Gastroesophageal sphincter (tissue), 4 donors: Measurements from ENCODE around the gene IFT52. TPM values are rescaled to one million over a fixed set of nuclear protein-coding genes. Genes with fewer than 3 reads are reported as not detected.

Source experiments
- ATAC-seq: fragments of 150-250 bp; one replicate; pipeline ENCODE4 v1.9.1; 2016; ENCODE audit warnings: mild to moderate bottlenecking, moderate library complexity
- H3K27ac ChIP-seq, 4 donors: fragments of 200-600 bp; sonication (generic) in 3 of 4; 1 replicate in 3 of 4; 2 replicates in 1 of 4; pipeline ENCODE4 v1.5.1; 2016 to 2019
- H3K27me3 ChIP-seq: fragments of 200-600 bp; sonication (generic); one replicate; pipeline ENCODE4 v1.5.1; 2019
- H3K36me3 ChIP-seq, 2 donors: fragments of 200-600 bp; sonication (generic); one replicate each; pipeline ENCODE4 v1.5.1; 2019; ENCODE audit warnings: control low read depth in 1 of 2
- H3K4me1 ChIP-seq, 3 donors: fragments of 200-600 bp; sonication (generic); 1 replicate in 2 of 3; 2 replicates in 1 of 3; pipeline ENCODE4 v1.5.1; 2016 to 2019; ENCODE audit warnings: control low read depth in 2 of 3
- H3K4me3 ChIP-seq, 2 donors: fragments of 200-600 bp; sonication (generic); one replicate each; pipeline ENCODE4 v1.5.1; 2019; ENCODE audit warnings: mild to moderate bottlenecking in 1 of 2, moderate library complexity in 1 of 2
- H3K9me3 ChIP-seq, 3 donors: fragments of 200-600 bp; sonication (generic); one replicate each; pipeline ENCODE4 v1.5.1; 2017 to 2019; ENCODE audit warnings: control low read depth in 2 of 3
- CTCF ChIP-seq, 4 experiments: fragments of 200-600 bp in 2 of 4; fragments of 450-650 bp in 2 of 4; sonication (generic) in 1 of 4; IDR thresholded peaks; one replicate each; pipeline ENCODE4 v1.5.1; 2017 to 2019; ENCODE audit warnings: antibody characterized with exemption in 4 of 4, mild to moderate bottlenecking in 2 of 4, moderate library complexity in 2 of 4
- EP300 ChIP-seq: sonication (generic); formaldehyde crosslinking; IDR thresholded peaks from one replicate; pipeline ENCODE4 v1.6.1; 2017; ENCODE audit warnings: antibody characterized with exemption, mild to moderate bottlenecking
- POLR2A ChIP-seq, 2 donors: fragments of 450-650 bp; IDR thresholded peaks; one replicate each; pipeline ENCODE4 v1.6.1; 2017; ENCODE audit warnings: antibody characterized with exemption in 2 of 2, mild to moderate bottlenecking in 2 of 2, moderate library complexity in 1 of 2
- POLR2AphosphoS5 ChIP-seq: sonication (generic); formaldehyde crosslinking; IDR thresholded peaks from one replicate; pipeline ENCODE4 v1.6.1; 2017; ENCODE audit warnings: antibody characterized with exemption
- WGBS, 2 donors: methylation state at CpG; one replicate each; pipeline ENCODE4 v1.1.5; 2018; ENCODE audit warnings: low coverage in 1 of 2; 5-methylcytosine and 5-hydroxymethylcytosine counted together
- total RNA-seq, 4 donors: library from RNA; depleted of rRNA; stranded (reverse); fragments of >200 nt; gene quantifications; one replicate each; pipeline ENCODE4 v1.1.0, GENCODE V29; 2016

Gene IFT52
- total RNA-seq, 4 donors from 2014 or later, result 13.6 to 22.1 (median 16.7) TPM

DNA sequence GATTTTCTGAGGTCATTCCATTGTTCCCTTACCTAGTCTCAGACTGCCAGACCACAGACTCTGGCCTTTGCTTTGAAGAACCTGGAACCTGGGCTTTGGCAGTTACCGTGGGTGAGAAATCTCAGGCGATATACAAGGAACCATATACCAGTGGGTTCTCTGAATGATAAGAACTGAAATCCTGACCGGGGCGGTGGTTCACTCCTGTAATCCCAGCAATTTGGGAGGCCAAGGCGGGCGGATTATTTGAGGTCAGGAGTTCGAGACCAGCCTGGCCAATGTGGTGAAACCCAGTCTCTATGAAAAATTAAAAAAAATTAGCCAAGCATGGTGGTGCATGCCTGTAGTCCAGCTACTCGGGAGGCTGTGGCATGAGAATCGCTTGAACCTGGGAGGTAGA is 46.2 kb upstream of the IFT52 start:
- Histone ChIP-seq H3K9me3 (peaks cover 0 to 9% (median 0%) of the 10 kb centered on the region in 3 donors), H3K27me3 (no peaks in the 10 kb centered on the region), H3K4me1 (no peaks in the 10 kb centered on the region), H3K36me3 (peaks cover 0 to 59% of the 10 kb centered on the region in 2 donors), H3K27ac (no peak overlapping the region), H3K4me3 (no peak overlapping the region)
- no peak for TF ChIP-seq POLR2AphosphoS5
- no peak for TF ChIP-seq CTCF (IDR thresholded peaks at IDR 0.05)
- no peak for TF ChIP-seq POLR2A (IDR thresholded peaks at IDR 0.05)
- no peak for TF ChIP-seq EP300
- 94 to 100% methylated on average over 2 to 4 of the region's 9 CpGs for WGBS, 2 donors
- ATAC-seq, result no peak

DNA sequence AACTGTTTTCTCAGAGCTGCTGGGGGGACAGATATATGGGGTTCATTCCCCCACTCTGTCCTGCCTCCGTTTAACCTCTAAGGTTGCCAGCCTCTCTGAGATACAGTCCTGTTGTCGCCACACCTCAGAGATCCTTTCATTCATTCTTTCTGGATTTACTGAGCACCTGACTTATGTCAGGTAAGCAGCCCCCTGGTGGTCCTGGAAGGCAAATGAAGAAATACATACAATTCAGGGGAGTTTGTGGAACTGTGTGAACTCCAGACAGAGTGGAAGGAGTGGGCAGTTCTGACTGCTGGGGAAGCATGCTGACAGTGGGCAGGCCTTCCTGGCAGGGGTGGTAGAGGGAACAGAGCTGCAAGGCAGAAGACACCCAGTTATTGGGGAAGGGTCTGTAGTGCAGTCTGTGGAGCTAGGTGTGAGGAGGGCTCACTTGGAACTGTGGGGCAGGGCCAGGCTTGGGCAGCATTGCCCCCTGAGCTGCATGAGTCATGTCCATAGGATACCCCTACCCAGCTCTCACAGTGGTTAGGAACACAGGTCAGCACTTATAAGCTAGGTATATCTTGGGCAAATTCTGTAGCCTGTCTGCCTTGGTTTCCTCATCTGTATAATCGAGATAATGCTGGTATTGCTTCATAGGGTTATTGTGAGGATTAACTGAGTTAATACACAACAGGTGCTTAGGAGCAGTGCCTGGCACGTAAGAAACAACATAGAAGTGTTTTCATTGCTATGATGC is 44.7 kb upstream of the IFT52 start:
- 77 to 80% methylated on average over 2 to 3 of the region's 4 CpGs for WGBS, 2 donors

DNA sequence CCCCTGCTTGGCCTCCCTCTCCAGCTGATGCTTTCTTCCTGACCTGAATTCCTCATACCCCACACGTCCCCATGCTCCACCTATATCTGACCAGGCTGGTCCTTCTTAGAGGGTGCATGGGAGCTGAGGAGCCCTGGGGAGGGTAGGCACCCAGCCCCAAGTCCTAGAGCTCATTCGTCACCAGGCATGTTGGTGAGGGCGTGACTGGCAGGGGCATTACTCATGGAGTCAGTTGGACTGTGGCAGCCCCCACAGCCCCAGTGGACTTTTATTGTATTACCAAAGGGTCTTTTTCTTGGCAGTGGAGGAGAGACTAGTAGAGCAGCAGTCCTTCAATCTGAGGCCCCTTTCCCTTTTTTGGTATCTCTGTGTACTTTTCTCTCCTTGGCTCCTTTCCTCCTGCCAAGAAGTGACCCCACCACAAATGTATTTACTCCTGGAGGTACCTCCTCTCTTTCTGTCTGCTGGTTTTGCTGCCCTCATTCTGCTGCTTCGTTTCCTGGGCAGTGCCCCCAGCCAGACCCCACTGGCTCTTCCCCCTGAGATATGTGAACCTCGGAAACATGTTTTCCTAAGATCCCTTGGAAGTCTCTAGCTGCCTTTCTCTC is 42.4 kb upstream of the IFT52 start:
- no peak for ATAC-seq
- WGBS, 2 donors, result 53% methylated on average over 2 to 5 of the region's 5 CpGs

More for the DNA sequence above, 44.7 kb upstream of the IFT52 start:
- ATAC-seq, result no peak
- Histone ChIP-seq H3K36me3 (peaks cover 0 to 44% of the 10 kb centered on the region in 2 donors), H3K4me3 (no peak overlapping the region), H3K9me3 (peaks cover 0 to 9% (median 0%) of the 10 kb centered on the region in 3 donors), H3K4me1 (no peaks in the 10 kb centered on the region), H3K27ac (no peak overlapping the region), H3K27me3 (no peaks in the 10 kb centered on the region)
- TF ChIP-seq POLR2A (IDR thresholded peaks at IDR 0.05) (no peak), POLR2AphosphoS5 (no peak)

GRCh38 chr20:43549416-43550065 is 41.2 kb upstream of the IFT52 start:
- no peak for ATAC-seq
- peaks cover 0 to 34% of the 10 kb centered on the region in 2 donors for H3K36me3 ChIP-seq
- no peak overlapping the region for H3K4me3 ChIP-seq
- H3K27ac ChIP-seq, result no peak overlapping the region
- H3K9me3 ChIP-seq, result peaks cover 0 to 9% (median 0%) of the 10 kb centered on the region in 3 donors
- TF ChIP-seq EP300 (no peak), POLR2AphosphoS5 (no peak), POLR2A (IDR thresholded peaks at IDR 0.05) (no peak), CTCF (IDR thresholded peaks at IDR 0.05) (no peak)
- no peaks in the 10 kb centered on the region for H3K4me1 ChIP-seq
- H3K27me3 ChIP-seq, result no peaks in the 10 kb centered on the region
- 50 to 71% methylated on average over 1 to 4 of the region's 4 CpGs for WGBS, 2 donors

More for the DNA sequence above, 42.4 kb upstream of the IFT52 start:
- Histone ChIP-seq H3K4me1 (no peaks in the 10 kb centered on the region), H3K9me3 (peaks cover 0 to 9% (median 0%) of the 10 kb centered on the region in 3 donors), H3K36me3 (peaks cover 0 to 36% of the 10 kb centered on the region in 2 donors), H3K4me3 (no peak overlapping the region), H3K27me3 (no peaks in the 10 kb centered on the region), H3K27ac (no peak overlapping the region)
- TF ChIP-seq EP300, result no peak
- no peak for TF ChIP-seq POLR2AphosphoS5
- TF ChIP-seq POLR2A (IDR thresholded peaks at IDR 0.05), result no peak
- TF ChIP-seq CTCF (IDR thresholded peaks at IDR 0.05), result no peak

DNA sequence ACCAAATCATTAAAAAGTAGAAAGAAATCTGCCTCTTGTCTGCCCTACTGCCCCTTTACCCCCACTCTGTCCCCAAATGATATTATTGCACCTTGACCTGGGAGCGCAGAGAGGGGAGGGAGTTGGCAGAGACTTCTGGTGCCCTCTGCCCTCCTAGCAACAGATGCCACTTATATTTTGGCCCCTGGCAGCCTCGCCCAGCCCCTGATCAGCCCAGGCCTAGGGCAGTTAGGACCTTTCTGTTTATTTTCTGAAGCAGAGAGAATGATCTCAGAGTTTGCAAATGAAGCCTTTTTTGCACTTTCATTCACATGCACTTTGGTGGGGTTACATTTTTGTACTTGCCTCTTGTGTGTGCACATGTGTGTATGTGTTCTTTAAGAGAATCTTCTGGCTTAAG is 40.3 kb upstream of the IFT52 start:
- Histone ChIP-seq H3K4me1 (no peaks in the 10 kb centered on the region), H3K27me3 (no peaks in the 10 kb centered on the region), H3K9me3 (peaks cover 0 to 9% (median 0%) of the 10 kb centered on the region in 3 donors), H3K27ac (no peak overlapping the region), H3K36me3 (peaks cover 0 to 25% of the 10 kb centered on the region in 2 donors), H3K4me3 (no peak overlapping the region)
- WGBS, 2 donors, result 67 to 100% methylated on average over 1 to 2 of the region's 2 CpGs
- ATAC-seq, result no peak
- no peak for TF ChIP-seq CTCF (IDR thresholded peaks at IDR 0.05)
- TF ChIP-seq EP300, result no peak
- no peak for TF ChIP-seq POLR2A (IDR thresholded peaks at IDR 0.05)
- no peak for TF ChIP-seq POLR2AphosphoS5
